HG02642 (cell line): ENCODE results near the gene DPRX.
"Not testable (repeated sequence)": the region's sequence is repeated elsewhere in the genome, so short reads cannot be mapped to it uniquely, and the experiment has no call there.

Experiments
- ATAC-seq: cut with Tn5 transposase; IDR thresholded peaks from one replicate; pipeline ENCODE4 v1.9.1; 2021; ENCODE audit warnings: mild to moderate bottlenecking; ENCODE audit not compliant: unreplicated experiment, poor library complexity

DPRX gene

DNA sequence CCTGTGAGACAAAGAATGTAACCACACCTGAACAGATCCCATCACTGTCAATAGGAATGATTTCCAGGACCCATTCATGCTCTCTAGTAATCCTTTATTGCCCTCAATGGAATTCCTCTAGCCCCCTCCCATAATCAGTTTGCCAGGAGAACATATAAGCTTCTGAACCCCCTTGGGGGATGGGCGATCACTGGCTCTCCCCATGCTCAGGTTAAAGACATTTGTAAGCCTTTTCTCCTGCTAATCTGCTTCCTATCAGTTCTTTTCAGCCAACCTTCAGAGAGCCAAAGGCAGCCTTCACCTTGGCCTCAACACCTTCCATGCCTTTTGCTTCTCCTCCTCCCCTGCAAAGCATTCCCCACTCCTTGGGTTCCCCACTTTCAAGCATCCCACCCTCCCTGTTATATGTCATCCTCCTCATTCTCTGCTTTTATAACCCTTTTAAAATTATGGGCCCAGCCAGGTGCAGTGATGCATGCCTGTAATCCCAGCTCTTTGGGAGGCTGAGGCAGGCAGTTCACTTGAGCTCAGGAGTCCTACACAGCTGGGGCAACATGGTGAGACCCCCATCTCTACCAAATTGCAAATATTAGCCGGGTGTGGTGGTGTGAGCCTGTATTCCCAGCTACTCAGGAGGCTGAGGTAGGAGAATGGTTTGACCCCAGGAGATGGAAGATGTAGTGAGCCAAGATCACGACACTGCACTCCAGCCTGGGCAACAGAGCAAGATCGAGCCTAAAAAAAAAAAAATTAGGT is 12.4 kb downstream of the DPRX start:
- ATAC-seq: no peak

DNA sequence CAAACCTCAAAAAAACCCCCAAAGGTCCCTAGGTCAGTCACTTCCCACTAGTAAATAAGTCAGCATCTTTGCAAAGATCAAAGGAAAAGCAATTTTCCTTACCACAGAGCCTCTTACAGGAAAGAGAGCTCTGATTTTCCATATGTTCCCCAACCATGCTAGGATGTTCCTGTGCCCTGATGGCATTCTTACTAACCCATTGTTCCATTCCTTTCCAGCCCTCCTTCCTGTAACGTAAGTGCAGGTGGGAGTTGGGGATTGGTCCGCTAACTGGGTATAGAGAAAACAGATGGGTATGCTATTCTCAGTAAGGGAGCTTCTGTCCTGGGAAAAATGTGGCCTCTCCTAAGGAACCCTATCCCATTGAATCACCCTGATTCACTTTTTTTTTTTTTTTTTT is 14.3 kb downstream of the DPRX start:
- no peak for ATAC-seq

DNA sequence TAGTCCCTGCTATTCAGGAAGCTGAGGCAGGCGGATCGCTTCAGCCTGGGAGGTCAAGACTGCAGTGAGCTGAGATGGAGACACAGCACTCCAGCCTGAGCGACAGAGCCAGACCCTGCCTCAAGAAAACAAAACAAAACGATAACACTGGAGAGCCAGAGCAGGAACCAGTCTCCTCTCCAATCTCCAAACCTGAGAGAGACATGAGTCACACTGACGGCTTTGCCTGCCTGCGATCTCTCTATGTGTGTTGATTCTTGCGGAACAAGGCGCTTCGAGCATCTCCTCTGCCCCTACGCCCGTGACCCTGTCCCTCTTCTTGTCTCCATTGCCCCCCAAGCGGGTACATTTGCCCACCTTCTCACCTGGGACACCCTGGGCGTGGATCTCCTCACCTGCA is 15.6 kb downstream of the DPRX start:
- no peak for ATAC-seq

DNA sequence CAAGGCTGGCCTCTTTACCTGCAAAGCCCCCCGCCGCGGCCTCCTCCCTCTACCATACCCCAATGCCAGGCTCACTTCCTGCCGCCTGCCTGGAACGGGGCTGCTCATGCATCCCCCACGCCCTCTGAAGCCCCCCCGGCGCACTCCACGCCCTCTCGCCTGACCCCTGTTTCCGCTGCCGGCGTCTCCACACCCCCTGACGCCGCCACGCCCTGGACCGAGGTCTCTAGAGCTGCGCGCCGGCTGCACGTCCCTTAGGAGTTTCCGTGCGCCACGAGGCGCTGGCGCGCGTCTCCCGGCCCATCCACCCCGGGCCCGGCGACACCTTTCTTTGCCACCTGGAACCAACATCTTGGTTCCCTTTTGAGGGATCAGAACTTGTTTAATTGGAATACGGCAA is 16.0 kb downstream of the DPRX start:
- ATAC-seq: no peak

DNA sequence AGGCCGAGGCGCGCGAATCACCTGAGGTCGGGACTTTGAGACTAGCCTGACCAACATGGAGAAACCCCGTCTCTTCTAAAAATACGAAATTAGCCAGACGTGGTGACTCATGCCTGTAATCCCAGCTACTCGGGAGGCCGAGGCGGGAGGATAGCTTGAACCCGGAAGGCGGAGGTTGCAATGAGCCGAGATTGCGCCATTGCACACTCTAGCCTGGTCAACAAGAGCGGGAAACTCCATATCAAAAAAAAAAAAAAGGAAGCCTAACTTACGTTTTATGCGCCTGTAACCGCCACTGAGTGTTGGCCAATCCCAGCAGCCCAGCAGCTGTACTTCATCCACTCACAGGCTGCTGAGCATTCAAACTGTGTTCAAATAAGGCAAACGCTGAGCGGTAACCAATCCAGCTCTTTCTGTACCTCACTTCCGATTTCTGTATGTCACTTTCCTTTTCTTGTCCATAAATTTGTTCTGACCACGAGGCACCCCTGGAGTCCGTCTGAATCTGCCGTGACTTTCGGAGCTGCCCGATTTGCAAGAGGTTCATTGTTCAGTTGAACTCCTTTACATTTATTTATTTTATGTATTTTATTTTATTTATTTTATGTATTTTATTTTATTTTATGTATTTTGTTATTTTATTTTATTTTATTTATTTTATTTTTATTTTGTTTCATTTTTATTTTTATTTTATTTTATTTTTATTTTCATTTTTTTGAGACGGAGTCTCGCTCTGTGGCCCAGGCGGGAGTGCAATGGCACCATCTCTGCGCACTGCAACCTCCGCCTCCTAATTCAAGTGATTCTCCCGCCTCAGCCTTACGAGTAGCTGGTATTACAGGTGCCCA is 18.2 kb downstream of the DPRX start:
- no peak for ATAC-seq

DNA sequence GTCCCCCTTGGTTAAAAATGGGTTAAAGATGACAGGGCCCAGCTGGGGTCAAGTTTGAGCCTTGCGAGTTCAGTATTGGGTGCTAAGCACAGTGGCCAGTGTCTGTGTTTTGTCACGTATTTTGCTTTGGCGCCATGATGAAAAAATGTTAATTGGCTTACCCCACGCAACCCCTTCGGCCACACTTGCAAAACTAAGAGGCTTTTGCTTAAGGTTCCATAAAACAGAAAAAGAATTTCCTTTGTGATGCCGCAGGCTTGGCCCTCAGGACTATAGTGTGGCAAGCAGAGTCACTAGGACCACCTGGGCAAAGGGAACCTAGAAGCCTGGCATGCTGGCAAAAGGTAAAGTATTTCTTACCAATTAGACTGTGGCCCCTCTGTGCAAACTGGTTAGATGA is 20.7 kb downstream of the DPRX start:
- no peak for ATAC-seq

DNA sequence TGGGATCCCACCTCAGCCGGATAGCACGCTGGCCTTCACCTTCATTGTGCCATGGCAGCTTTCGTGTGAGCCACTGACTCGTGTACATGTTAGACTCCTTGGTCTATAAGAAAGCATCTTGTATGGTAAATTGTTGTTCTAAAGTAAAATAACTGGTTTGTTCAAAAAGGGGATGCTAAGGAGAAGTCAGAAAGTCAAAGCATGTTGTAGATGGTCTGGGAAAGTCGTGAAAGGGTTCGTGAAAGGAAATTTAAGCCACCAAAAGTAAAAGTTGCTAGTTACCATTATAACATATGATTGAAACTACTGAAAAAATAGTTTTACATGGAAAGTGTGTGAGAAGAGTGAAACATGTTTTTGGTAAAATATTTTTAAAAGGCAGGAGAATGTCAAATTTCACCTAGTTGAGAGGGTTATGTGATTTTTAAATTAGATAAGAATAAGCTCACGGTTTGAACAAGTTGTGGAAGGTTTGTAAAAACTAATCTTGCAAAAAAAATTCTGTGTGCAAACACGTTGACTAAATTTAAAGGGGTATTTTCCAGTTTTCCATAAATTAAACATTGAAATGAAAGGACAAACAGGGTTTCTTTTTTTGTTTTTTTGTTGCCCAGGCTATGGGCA is 23.4 kb downstream of the DPRX start:
- ATAC-seq: no peak

DNA sequence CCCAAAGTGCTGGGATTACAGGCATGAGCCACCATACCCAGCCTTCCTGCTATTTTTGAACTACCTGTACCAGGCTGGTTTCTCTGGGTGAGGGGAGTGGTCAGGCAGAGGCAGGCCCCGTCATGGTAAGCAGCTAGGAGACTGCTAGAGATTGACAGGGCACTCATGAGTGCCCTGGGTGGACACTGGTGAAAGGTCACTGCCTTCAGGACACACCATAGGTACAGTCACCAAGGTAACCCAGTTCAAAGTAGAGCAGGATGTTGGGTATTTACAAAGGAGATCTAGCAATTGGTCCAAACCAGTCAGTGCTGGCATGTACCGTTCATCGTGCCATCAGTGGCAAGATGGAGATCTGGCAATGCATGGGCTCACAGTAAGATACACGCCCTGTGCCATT is 25.5 kb downstream of the DPRX start:
- no peak for ATAC-seq

DNA sequence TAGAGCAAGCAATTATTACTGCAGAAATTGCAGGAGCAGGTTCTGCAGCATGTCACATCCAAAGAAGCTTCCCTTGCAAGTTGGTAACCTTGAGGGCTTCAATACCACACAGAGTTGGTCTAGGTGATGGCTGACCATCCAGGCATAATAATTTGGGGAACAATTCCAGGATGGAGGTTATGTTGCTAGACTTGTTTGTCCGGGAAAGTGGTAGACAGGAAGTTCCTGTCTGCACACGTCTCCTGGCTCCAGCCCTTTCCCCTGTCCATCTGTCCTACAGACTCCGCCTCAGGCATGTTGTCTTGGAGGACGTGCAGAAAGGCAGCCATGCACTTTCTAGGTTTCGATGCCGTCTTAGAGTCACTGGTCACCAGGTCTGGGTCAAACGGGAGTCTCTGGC is 26.0 kb downstream of the DPRX start:
- ATAC-seq: no peak

DNA sequence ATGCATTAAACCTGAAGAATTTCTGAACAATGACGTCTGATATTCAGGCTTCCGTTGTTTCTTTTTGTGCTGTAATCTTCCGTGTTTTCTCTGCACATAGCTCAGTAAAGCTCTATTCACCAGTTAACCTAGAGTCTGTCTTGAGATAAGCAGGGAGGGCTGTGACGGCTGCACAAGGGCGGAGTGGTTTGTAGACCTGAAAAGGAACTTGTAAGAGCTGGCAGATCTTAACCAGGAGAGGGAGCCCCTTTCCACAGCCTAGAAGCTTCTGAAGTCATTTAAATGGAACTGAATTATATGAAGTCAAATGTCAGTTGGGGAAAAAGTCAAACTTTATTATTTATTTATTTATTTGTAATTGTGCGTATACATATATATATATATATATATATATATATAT is 27.5 kb downstream of the DPRX start:
- no peak for ATAC-seq

DNA sequence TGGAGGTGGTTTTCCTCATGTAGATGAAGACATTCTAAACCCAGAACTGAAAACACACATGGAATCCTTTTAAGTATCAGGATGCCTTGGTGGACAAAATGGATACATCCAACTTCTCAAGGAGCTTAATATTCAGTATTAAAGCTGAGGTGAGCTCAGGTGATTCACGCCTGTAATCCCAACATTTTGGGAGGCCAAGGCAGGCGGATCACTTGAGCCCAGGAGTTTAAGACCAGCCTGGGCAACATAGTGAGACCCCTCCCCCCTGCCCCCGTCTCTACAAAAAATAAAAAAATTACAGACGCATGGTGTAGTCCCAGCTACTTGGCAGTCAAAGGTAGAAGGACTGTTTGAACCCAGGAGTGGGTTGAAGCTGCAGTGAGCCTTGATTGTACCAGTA is 28.8 kb downstream of the DPRX start:
- no peak for ATAC-seq

DNA sequence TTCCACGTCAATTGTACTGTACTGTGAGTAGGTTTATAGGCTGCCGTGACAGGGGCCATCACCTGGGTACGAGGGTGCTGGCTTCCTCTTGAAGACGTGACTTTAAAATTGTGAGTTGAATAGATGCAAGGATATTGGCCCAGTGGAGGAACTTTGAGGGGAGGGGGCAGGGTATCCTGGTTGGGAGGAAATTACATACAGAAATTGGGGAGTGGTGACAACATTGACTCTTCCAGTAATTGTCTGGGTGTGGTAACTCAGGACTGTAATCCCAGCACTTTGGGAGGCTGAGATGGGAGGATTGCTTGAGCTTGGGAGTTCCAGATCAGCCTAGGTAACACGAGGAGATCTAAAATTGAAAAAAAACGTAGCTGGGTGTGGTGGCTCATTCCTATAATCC is 30.4 kb downstream of the DPRX start:
- no peak for ATAC-seq

DNA sequence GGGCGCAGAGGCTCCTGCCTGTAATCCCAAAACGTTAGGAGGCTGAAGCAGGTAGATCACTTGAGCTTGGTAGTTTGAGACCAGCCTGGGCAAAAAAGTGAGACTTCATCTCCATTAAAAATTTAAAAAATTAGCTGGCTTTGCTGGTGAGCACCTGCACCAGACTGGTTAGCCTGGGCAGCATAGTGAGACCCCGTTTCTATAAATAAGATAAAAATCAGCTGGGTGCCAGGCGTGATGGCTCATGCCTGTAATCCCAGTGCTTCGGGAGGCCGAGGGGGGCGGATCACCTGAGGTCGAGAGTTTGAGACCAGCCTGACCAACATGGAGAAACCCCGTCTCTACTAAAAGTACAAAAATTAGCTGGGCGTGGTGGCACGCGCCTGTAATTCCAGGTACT is 32.4 kb downstream of the DPRX start:
- ATAC-seq: no peak

DNA sequence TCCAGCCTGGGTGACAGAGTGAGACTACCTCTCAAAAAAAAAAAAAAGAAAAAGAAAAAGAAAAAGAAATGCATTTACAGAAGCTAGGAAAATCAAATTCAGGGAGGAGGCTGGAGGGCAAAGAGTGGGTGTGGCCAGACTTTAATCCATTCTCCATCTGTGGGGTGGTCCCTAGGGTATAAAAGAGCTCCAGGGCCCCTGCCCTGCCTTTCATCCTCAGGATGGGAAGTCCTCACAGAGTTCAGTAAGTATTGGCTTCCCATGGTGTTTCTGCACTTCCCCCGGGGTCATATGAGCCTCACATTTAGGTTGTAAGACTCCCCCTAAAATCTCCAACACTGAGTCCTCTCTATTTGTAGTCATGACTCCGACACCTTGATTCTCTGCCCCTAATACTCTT is 33.0 kb downstream of the DPRX start:
- ATAC-seq: no peak

DNA sequence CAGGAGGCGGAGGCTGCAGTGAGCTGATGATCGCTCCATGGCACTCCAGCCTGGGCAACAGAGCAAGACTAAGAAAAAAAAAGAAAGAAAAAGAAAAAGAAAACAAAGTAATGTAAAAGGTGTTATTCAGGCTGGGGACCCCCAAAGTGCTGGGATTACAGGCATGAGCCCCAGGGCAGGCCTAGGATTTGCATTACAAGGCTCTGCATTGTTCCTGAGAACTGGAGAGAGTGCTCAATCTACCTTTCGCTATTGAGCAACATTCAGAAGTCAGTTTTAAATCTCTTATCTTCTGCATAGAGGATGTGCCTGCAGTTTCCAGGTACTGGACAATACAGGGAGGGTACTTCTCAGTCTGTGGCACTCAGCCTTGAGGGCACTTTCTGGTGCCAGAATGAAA is 34.5 kb downstream of the DPRX start:
- not testable (repeated sequence) for ATAC-seq

DNA sequence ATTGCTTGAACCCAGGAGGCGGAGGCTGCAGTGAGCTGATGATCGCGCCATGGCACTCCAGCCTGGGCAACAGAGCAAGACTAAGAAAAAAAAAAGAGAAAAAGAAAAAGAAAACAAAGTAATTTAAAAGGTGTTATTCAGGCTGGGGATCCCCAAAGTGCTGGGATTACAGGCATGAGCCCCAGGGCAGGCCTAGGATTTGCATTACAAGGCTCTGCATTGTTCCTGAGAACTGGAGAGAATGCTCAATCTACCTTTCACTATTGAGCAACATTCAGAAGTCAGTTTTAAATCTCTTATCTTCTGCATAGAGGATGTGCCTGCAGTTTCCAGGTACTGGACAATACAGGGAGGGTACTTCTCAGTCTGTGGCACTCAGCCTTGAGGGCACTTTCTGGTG is 37.0 kb downstream of the DPRX start:
- ATAC-seq: not testable (repeated sequence)

DNA sequence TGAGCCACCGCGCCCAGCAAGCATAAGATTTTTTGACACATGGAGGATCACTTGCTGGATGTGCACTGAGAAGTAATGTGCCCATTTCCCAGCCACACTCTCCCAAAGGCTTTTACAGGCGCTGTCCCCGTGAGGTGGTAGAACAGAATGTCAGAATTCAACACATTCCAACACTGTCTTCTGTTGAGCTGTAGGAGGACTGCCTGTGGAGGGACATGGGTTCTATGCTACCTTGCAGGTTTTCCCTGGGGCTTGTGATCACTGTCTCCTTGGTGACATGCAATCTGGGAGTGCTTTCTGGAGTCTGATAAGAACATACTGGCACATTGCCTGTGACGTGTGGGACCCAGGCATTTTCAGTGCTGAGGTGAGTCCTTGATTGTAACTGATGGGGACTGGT is 38.5 kb downstream of the DPRX start:
- ATAC-seq: no peak

DNA sequence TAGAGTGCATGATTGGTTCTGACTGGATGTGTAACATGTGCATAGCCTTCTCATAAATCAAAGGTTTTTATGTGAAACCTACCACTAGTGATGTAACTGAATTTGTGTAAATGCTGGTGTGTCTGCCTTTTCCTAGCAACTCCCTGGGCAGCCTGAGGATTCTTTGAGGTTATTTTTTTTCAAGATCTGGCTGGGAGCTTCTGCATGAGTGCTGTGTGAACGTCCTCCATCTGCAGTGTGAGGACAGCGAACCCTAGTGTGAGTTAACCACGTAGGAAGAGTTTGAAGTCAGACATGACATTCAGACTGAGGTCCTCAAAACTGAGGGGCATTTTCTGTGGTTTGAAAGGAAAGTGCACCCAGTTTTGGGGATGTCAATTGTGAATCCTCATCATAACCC is 39.9 kb downstream of the DPRX start:
- ATAC-seq: no peak
